Measurements from ENCODE around the gene TMPRSS9.
A peak's percentile ranks its signal among the peaks of the same experiment; 100 is the strongest.

Gene TMPRSS9

GRCh38 chr19:2417881-2418406 lies 57.9 kb downstream of the TMPRSS9 start:
- Mint-ChIP-seq H3K4me1 (ENCODE audit: low read depth) (peaks cover 2% of the 10 kb centered on the region), H3K4me3 (no peak overlapping the region), H3K36me3 (ENCODE audit: low read depth) (peaks cover 28% of the 10 kb centered on the region), H3K27me3 (no peaks in the 10 kb centered on the region), H3K27ac (peak overlapping the region; percentile 38), H3K9me3 (no peaks in the 10 kb centered on the region)
- no peak for DNase-seq

- peaks cover 35% of the 10 kb centered on the region for H3K36me3 Mint-ChIP-seq (ENCODE audit: low read depth)
- DNase-seq = no peak
- no peaks in the 10 kb centered on the region for H3K27me3 Mint-ChIP-seq
- H3K4me3 Mint-ChIP-seq = no peak overlapping the region
- H3K27ac Mint-ChIP-seq = peak overlapping the region; percentile 26
- no peaks in the 10 kb centered on the region for H3K9me3 Mint-ChIP-seq
- H3K4me1 Mint-ChIP-seq (ENCODE audit: low read depth) = peaks cover 2% of the 10 kb centered on the region
These were observed 59.7 kb downstream of the TMPRSS9 start for GRCh38 chr19:2419754-2420153.

GRCh38 chr19:2420490-2420889 lies 60.4 kb downstream of the TMPRSS9 start:
- Mint-ChIP-seq H3K4me3 (no peak overlapping the region), H3K9me3 (no peaks in the 10 kb centered on the region), H3K27me3 (no peaks in the 10 kb centered on the region), H3K36me3 (ENCODE audit: low read depth) (peaks cover 35% of the 10 kb centered on the region), H3K4me1 (ENCODE audit: low read depth) (peaks cover 2% of the 10 kb centered on the region), H3K27ac (no peak overlapping the region)
- DNase-seq = no peak

- no peak overlapping the region for H3K4me3 Mint-ChIP-seq
- H3K9me3 Mint-ChIP-seq = no peaks in the 10 kb centered on the region
- DNase-seq = no peak
- H3K36me3 Mint-ChIP-seq (ENCODE audit: low read depth) = peaks cover 39% of the 10 kb centered on the region
- peaks cover 11% of the 10 kb centered on the region for H3K4me1 Mint-ChIP-seq (ENCODE audit: low read depth)
- H3K27ac Mint-ChIP-seq = no peak overlapping the region
- H3K27me3 Mint-ChIP-seq = no peaks in the 10 kb centered on the region
These were observed 61.7 kb downstream of the TMPRSS9 start for GRCh38 chr19:2421581-2422306.

- DNase-seq = no peak
- peak overlapping the region; percentile 33 for H3K27ac Mint-ChIP-seq
- H3K4me1 Mint-ChIP-seq (ENCODE audit: low read depth) = peaks cover 18% of the 10 kb centered on the region
- no peak overlapping the region for H3K4me3 Mint-ChIP-seq
- no peaks in the 10 kb centered on the region for H3K9me3 Mint-ChIP-seq
- H3K36me3 Mint-ChIP-seq (ENCODE audit: low read depth) = peaks cover 41% of the 10 kb centered on the region
- no peaks in the 10 kb centered on the region for H3K27me3 Mint-ChIP-seq
These were observed 63.2 kb downstream of the TMPRSS9 start for GRCh38 chr19:2423071-2423914.

- H3K27ac Mint-ChIP-seq = no peak overlapping the region
- peaks cover 45% of the 10 kb centered on the region for H3K36me3 Mint-ChIP-seq (ENCODE audit: low read depth)
- H3K4me1 Mint-ChIP-seq (ENCODE audit: low read depth) = peaks cover 23% of the 10 kb centered on the region
- DNase-seq = no peak
- H3K9me3 Mint-ChIP-seq = no peaks in the 10 kb centered on the region
- no peaks in the 10 kb centered on the region for H3K27me3 Mint-ChIP-seq
- no peak overlapping the region for H3K4me3 Mint-ChIP-seq
These were observed 64.0 kb downstream of the TMPRSS9 start for GRCh38 chr19:2423915-2424685.

GRCh38 chr19:2424686-2425621 lies 64.9 kb downstream of the TMPRSS9 start:
- DNase-seq = no peak
- Mint-ChIP-seq H3K27me3 (no peaks in the 10 kb centered on the region), H3K4me3 (no peak overlapping the region), H3K4me1 (ENCODE audit: low read depth) (peaks cover 23% of the 10 kb centered on the region), H3K9me3 (no peaks in the 10 kb centered on the region), H3K27ac (no peak overlapping the region), H3K36me3 (ENCODE audit: low read depth) (peaks cover 48% of the 10 kb centered on the region)

GRCh38 chr19:2425622-2426581 lies 65.8 kb downstream of the TMPRSS9 start:
- Mint-ChIP-seq H3K4me1 (ENCODE audit: low read depth) (peaks cover 23% of the 10 kb centered on the region), H3K9me3 (no peaks in the 10 kb centered on the region), H3K4me3 (peak overlapping the region; percentile 90), H3K27ac (peak overlapping the region; percentile 99), H3K27me3 (no peaks in the 10 kb centered on the region), H3K36me3 (ENCODE audit: low read depth) (peaks cover 56% of the 10 kb centered on the region)
- no peak for DNase-seq

- peak overlapping the region; percentile 99 for H3K27ac Mint-ChIP-seq
- peak; percentile 55 for DNase-seq
- peak overlapping the region; percentile 90 for H3K4me3 Mint-ChIP-seq
- no peaks in the 10 kb centered on the region for H3K27me3 Mint-ChIP-seq
- H3K4me1 Mint-ChIP-seq (ENCODE audit: low read depth) = peaks cover 23% of the 10 kb centered on the region
- H3K9me3 Mint-ChIP-seq = no peaks in the 10 kb centered on the region
- H3K36me3 Mint-ChIP-seq (ENCODE audit: low read depth) = peaks cover 63% of the 10 kb centered on the region
These were observed 66.8 kb downstream of the TMPRSS9 start for GRCh38 chr19:2426611-2427428.

GRCh38 chr19:2427429-2428320 lies 67.6 kb downstream of the TMPRSS9 start, which contains the start of gene TIMM13:
Gene TIMM13, minus strand, starts transcription at chr19:2427586. Its CDS starts 53 bp downstream, at chr19:2427533.
- no peaks in the 10 kb centered on the region for H3K27me3 Mint-ChIP-seq
- H3K9me3 Mint-ChIP-seq = no peaks in the 10 kb centered on the region
- peak within 1 kb of the TSS; percentile 99 for H3K27ac Mint-ChIP-seq
- H3K36me3 Mint-ChIP-seq (ENCODE audit: low read depth) = peaks cover 67% of the 10 kb centered on the region
- peak; percentile 98 for DNase-seq
- H3K4me3 Mint-ChIP-seq = peak within 1 kb of the TSS; percentile 90
- peaks cover 21% of the 10 kb centered on the region for H3K4me1 Mint-ChIP-seq (ENCODE audit: low read depth)

GRCh38 chr19:2428321-2428690 lies 68.2 kb downstream of the TMPRSS9 start:
- Mint-ChIP-seq H3K4me3 (no peak overlapping the region), H3K27me3 (no peaks in the 10 kb centered on the region), H3K36me3 (ENCODE audit: low read depth) (peaks cover 64% of the 10 kb centered on the region), H3K4me1 (ENCODE audit: low read depth) (peaks cover 21% of the 10 kb centered on the region), H3K27ac (peak overlapping the region; percentile 99), H3K9me3 (no peaks in the 10 kb centered on the region)
- DNase-seq = no peak
